ENCODE results near the gene EFHC1.

DNA sequence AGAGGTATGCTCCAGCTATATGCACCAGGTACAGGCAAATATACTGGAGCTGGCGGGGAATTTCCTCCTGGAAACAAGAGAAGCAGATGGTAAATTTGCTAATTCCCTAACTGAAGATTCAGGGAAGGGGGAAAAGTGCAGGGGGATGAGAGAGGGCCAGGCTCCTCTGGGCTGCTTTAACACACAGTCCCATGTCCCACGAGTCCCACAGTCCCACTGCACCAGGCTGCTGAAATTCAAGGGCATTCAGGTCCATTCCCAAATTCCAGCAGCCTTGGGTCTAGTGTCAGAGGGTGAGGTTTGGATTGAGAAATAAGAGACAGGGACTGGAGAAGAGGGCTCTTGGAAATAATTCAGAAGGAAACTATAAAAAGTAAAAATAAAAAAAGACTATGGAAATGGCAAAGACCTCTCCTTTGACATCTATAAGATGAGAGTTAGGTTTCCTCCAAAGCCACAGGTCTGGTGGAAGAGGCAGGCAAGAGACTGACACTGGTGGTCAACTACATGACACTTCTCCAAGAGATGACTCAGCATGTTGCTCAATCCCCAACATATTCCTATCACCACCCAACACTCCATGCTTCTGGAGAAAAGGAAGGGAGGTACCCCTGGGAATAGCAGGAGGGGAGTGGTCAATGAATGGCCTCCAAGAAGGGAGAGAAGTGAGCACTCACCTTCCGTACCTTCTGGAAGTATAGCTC, 87.6 kb downstream of the EFHC1 start:
- TF ChIP-seq, protein P1, sequence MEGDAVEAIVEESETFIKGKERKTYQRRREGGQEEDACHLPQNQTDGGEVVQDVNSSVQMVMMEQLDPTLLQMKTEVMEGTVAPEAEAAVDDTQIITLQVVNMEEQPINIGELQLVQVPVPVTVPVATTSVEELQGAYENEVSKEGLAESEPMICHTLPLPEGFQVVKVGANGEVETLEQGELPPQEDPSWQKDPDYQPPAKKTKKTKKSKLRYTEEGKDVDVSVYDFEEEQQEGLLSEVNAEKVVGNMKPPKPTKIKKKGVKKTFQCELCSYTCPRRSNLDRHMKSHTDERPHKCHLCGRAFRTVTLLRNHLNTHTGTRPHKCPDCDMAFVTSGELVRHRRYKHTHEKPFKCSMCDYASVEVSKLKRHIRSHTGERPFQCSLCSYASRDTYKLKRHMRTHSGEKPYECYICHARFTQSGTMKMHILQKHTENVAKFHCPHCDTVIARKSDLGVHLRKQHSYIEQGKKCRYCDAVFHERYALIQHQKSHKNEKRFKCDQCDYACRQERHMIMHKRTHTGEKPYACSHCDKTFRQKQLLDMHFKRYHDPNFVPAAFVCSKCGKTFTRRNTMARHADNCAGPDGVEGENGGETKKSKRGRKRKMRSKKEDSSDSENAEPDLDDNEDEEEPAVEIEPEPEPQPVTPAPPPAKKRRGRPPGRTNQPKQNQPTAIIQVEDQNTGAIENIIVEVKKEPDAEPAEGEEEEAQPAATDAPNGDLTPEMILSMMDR (IDR thresholded peaks at IDR 0.05): no peak
- TF ChIP-seq POLR2A (IDR thresholded peaks at IDR 0.05) (no peak), POLR2AphosphoS5 (IDR thresholded peaks at IDR 0.05) (no peak)

Data from breast epithelium (tissue), 3 donors.